HepG2 (cell line): ENCODE results near the gene IQCE. TPM values are rescaled to one million over a fixed set of nuclear protein-coding genes. Genes with fewer than 3 reads are reported as not detected.

Experiments
- CHD4 ChIP-seq: fragments of 200-600 bp; sonication (generic); IDR thresholded peaks from 2 replicates; pipeline ENCODE4 v1.7.0; 2017; ENCODE audit warnings: mild to moderate bottlenecking, low read length, borderline replicate concordance
- FOSL2 ChIP-seq: sonication (generic); formaldehyde crosslinking; IDR thresholded peaks from 2 replicates; pipeline ENCODE4 v1.4.0; 2020; ENCODE audit warnings: missing genetic modification reagents
- GATA4 ChIP-seq: sonication (generic); IDR thresholded peaks from 2 replicates; pipeline ENCODE4 v1.6.1; 2016; ENCODE audit warnings: antibody characterized with exemption, low read depth, borderline replicate concordance
- HCFC1 ChIP-seq: fragments of 150-350 bp; IDR thresholded peaks from 2 replicates; pipeline ENCODE4 v1.6.1; 2014; ENCODE audit warnings: low read depth, low read length
- HHEX ChIP-seq: IDR thresholded peaks from 2 replicates; pipeline ENCODE4 v1.6.1; 2016; ENCODE audit warnings: control low read depth
- IKZF5 ChIP-seq: IDR thresholded peaks from 2 replicates; pipeline ENCODE4 v1.6.1; 2018; ENCODE audit warnings: missing genetic modification reagents, mild to moderate bottlenecking, missing compliant biosample characterization
- MEF2D ChIP-seq: sonication (generic); formaldehyde crosslinking; IDR thresholded peaks from 2 replicates; pipeline ENCODE4 v1.5.1; 2020; ENCODE audit warnings: mild to moderate bottlenecking, missing genetic modification reagents
- MLLT10 ChIP-seq: sonication (generic); formaldehyde crosslinking; IDR thresholded peaks from 2 replicates; pipeline ENCODE4 v1.4.0; 2020; ENCODE audit warnings: missing genetic modification reagents
- PBX2 ChIP-seq: IDR thresholded peaks from 2 replicates; pipeline ENCODE4 v1.6.1; 2016; ENCODE audit warnings: control low read depth
- TRIM22 ChIP-seq: fragments of 450-650 bp; IDR thresholded peaks from 2 replicates; pipeline ENCODE4 v1.6.1; 2017
- U2AF2 ChIP-seq: fragments of 200-400 bp; formaldehyde crosslinking; IDR thresholded peaks from 2 replicates; pipeline ENCODE4 v1.6.1; 2017; ENCODE audit warnings: low read depth, mild to moderate bottlenecking, low read length
- ZFY ChIP-seq: sonication (generic); formaldehyde crosslinking; IDR thresholded peaks from 2 replicates; pipeline ENCODE4 v1.4.0; 2020; ENCODE audit warnings: missing genetic modification reagents
- ZKSCAN1 ChIP-seq: fragments of 150-350 bp; IDR thresholded peaks from 2 replicates; pipeline ENCODE4 v1.6.1; 2014; ENCODE audit warnings: low read length
- ZNF510 ChIP-seq: sonication (generic); formaldehyde crosslinking; IDR thresholded peaks from 2 replicates; pipeline ENCODE4 v1.4.0; 2020; ENCODE audit warnings: low read depth, mild to moderate bottlenecking, missing genetic modification reagents
- ZNF570 ChIP-seq: sonication (generic); formaldehyde crosslinking; IDR thresholded peaks from 2 replicates; pipeline ENCODE4 v1.4.0; 2020; ENCODE audit warnings: mild to moderate bottlenecking, missing genetic modification reagents, borderline replicate concordance
- ZNF614 ChIP-seq: IDR thresholded peaks from 2 replicates; pipeline ENCODE4 v1.6.1; 2018; ENCODE audit warnings: missing biosample characterization, missing genetic modification reagents, inconsistent platforms, borderline replicate concordance
- ZSCAN12 ChIP-seq: sonication (generic); formaldehyde crosslinking; IDR thresholded peaks from 2 replicates; pipeline ENCODE4 v1.9.0; 2021; ENCODE audit warnings: mild to moderate bottlenecking, missing genetic modification reagents
- polyA plus RNA-seq, 8 experiments: library from polyadenylated mRNA; depleted of rRNA in 3 of 8; stranded (reverse) in 7 of 8; unstranded in 1 of 8; fragments of >200 nt; fragmentation: Illumina TruSeq in 4 of 8; extraction: Trizol in 4 of 8; gene quantifications; 2 replicates each; pipeline versions ENCODE4 v1.2.1 to v1.2.3, GENCODE V29; 2011 to 2016; ENCODE audit warnings: low read depth in 4 of 8, missing spikeins in 1 of 8, mixed read lengths in 1 of 8; ENCODE audit not compliant: insufficient read depth in 1 of 8
- total RNA-seq, 5 experiments: library from RNA; depleted of rRNA; stranded (reverse); fragments of >200 nt; fragmentation: Illumina TruSeq; extraction: Trizol; gene quantifications; 2 replicates each; pipeline ENCODE4 v1.2.3, GENCODE V29; 2016; ENCODE audit warnings: low read depth in 1 of 5
- TF ChIP-seq, protein P1 (sequence below): IDR thresholded peaks from 2 replicates; pipeline ENCODE4 v1.6.1; 2012; ENCODE audit warnings: inconsistent platforms
- TF ChIP-seq, protein P2 (sequence below): sonication (generic); formaldehyde crosslinking; IDR thresholded peaks from 2 replicates; pipeline ENCODE4 v1.4.0; 2020; ENCODE audit warnings: mild to moderate bottlenecking, missing genetic modification reagents
- TF ChIP-seq, protein P3 (sequence below): sonication (generic); formaldehyde crosslinking; IDR thresholded peaks from 2 replicates; pipeline ENCODE4 v1.8.1; 2023; ENCODE audit warnings: mild to moderate bottlenecking, missing genetic modification reagents
- TF ChIP-seq, protein P4 (sequence below): sonication (generic); formaldehyde crosslinking; conservative IDR thresholded peaks from 2 replicates; pipeline ENCODE4 v1.4.0; 2020; ENCODE audit warnings: mild to moderate bottlenecking, missing genetic modification reagents, moderate library complexity

IQCE gene
- total and polyA plus RNA-seq, 2 of the 13 experiments (the other 11 are each of a cell fraction or from before 2014, with no cell fraction given): 1.5 to 2.5 TPM

- TF ChIP-seq CHD4 (no peak), HHEX (no peak), PBX2 (no peak), MEF2D (CRISPR knock-in tag) (no peak), ZNF614 (no peak), MLLT10 (no peak), HCFC1 (peak; percentile 54; the same call in 1 of the 2 replicates), ZKSCAN1 (no peak), IKZF5 (CRISPR knock-in tag) (no peak), U2AF2 (no peak), ZNF570 (CRISPR knock-in tag) (no peak), ZFY (peak; percentile 76), TRIM22 (no peak), FOSL2 (CRISPR knock-in tag) (no peak), ZSCAN12 (CRISPR knock-in tag) (no peak), ZNF510 (CRISPR knock-in tag) (no peak), GATA4 (no peak)
- TF ChIP-seq, protein P1, sequence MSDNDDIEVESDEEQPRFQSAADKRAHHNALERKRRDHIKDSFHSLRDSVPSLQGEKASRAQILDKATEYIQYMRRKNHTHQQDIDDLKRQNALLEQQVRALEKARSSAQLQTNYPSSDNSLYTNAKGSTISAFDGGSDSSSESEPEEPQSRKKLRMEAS: peak; percentile 41
- TF ChIP-seq, protein P2, sequence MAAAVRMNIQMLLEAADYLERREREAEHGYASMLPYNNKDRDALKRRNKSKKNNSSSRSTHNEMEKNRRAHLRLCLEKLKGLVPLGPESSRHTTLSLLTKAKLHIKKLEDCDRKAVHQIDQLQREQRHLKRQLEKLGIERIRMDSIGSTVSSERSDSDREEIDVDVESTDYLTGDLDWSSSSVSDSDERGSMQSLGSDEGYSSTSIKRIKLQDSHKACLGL (CRISPR knock-in tag): peak; percentile 53; the same call in 1 of the 2 replicates
- TF ChIP-seq, protein P3, sequence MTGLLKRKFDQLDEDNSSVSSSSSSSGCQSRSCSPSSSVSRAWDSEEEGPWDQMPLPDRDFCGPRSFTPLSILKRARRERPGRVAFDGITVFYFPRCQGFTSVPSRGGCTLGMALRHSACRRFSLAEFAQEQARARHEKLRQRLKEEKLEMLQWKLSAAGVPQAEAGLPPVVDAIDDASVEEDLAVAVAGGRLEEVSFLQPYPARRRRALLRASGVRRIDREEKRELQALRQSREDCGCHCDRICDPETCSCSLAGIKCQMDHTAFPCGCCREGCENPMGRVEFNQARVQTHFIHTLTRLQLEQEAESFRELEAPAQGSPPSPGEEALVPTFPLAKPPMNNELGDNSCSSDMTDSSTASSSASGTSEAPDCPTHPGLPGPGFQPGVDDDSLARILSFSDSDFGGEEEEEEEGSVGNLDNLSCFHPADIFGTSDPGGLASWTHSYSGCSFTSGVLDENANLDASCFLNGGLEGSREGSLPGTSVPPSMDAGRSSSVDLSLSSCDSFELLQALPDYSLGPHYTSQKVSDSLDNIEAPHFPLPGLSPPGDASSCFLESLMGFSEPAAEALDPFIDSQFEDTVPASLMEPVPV: no peak
- TF ChIP-seq, protein P4, sequence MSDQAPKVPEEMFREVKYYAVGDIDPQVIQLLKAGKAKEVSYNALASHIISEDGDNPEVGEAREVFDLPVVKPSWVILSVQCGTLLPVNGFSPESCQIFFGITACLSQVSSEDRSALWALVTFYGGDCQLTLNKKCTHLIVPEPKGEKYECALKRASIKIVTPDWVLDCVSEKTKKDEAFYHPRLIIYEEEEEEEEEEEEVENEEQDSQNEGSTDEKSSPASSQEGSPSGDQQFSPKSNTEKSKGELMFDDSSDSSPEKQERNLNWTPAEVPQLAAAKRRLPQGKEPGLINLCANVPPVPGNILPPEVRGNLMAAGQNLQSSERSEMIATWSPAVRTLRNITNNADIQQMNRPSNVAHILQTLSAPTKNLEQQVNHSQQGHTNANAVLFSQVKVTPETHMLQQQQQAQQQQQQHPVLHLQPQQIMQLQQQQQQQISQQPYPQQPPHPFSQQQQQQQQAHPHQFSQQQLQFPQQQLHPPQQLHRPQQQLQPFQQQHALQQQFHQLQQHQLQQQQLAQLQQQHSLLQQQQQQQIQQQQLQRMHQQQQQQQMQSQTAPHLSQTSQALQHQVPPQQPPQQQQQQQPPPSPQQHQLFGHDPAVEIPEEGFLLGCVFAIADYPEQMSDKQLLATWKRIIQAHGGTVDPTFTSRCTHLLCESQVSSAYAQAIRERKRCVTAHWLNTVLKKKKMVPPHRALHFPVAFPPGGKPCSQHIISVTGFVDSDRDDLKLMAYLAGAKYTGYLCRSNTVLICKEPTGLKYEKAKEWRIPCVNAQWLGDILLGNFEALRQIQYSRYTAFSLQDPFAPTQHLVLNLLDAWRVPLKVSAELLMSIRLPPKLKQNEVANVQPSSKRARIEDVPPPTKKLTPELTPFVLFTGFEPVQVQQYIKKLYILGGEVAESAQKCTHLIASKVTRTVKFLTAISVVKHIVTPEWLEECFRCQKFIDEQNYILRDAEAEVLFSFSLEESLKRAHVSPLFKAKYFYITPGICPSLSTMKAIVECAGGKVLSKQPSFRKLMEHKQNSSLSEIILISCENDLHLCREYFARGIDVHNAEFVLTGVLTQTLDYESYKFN (CRISPR knock-in tag): peak; percentile 43
Observed at GRCh38 chr7:2558629-2559282, at the start of gene IQCE (continued).
